HG02973 (cell line): Measurements from ENCODE around the gene COX7A2.

Experiments
- ATAC-seq: cut with Tn5 transposase; IDR thresholded peaks from one replicate; pipeline ENCODE4 v1.9.1; 2021; ENCODE audit warnings: moderate library complexity; ENCODE audit not compliant: unreplicated experiment

COX7A2 gene, protein sequence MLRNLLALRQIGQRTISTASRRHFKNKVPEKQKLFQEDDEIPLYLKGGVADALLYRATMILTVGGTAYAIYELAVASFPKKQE

DNA sequence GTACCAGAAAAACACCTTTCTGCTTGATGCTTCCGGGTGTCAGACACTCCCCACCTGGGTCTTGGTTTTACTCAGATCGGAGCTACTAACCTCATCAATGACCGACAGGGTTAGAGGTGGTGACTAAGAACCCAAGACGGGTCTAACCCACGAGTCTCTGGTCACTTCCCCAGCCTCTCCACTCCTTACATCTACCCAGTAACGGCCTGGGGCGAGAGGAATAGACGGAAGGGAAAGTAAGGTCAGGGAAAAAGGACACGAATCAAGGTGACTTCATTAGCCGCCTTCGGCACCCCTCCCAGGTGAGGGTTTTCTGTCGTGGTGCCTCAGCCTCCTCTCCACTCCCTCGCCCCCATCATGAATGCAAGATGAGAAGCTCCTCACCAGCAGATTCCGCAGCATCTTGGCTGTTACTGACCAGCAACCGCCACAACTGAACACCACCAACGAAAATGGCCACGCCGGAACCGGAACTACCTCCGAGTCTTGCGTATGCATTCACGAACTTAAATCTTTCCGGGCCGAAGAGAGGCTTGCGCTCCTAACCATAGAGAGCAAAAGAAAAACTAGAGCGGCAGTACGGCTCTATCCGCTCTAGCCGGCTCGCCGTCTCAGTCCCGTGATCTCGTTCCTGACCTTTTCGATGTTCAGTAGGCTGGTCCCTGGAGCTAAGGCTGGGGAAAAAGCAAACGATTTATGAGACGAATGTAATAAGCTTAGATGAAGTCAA lies at the start of gene COX7A2:
COX7A2 (minus strand) TSS at position 469 of the 730 bp plus-strand sequence; CDS start at position 402, 67 bp downstream.
- peak; percentile 95 for ATAC-seq

DNA sequence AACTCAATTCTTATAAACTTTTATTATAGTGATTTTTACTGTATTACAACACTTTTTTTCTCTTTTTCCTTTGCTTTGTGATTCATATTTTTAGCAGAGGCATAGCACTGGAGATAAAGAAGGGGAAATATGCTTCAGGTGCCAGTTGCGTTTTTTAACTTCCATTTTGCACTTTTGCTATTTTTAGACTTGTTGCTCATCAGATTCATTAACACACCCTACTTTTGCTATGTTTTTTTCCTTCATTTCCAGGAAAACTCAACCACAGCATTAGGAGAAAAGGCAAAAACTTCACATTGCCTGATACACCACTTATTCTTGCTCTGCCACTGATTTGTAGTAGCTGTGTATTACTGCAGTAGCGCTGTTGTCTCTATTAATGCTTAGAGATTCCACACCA lies 49.0 kb upstream of the COX7A2 start:
- ATAC-seq: no peak

DNA sequence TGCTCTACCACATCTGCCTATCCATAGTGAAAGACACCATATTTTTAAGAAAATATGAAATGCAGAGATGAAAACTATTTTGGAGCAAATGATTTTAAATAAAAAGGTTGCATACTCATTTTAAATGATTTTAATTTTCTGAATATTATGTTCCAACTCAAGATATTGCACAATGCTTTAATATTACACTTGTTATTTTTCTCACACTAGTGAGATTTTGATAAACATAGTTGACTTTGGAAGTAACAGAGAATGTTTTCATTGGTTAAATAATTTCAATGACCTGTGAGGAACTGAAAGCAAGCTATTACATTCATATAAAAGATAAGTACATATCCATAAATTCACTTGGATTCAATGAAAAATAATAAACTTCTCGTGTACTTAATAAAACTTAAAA lies 48.1 kb upstream of the COX7A2 start:
- no peak for ATAC-seq

DNA sequence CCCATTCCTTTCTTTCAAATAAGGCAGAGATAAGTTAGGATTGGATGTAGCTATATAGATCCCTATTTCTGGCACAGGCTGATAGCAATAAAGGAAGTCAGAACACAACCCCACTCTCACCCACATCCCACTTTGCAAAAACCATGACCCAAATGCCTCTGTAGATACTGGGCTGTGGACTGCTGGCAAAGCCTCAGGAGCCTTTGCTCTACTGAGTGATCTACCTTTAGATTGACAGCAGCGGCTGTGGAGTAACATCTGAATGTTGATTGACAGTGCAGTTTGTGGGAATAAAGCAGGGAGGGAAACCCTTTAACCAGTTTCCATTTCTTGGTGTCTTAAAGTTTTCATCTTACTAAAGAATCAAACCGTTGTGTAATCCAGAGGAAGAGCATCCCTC lies 47.7 kb upstream of the COX7A2 start:
- no peak for ATAC-seq

GRCh38 chr6:75290136-75290945 lies 46.7 kb upstream of the COX7A2 start:
- no peak for ATAC-seq

GRCh38 chr6:75288023-75288422 lies 44.4 kb upstream of the COX7A2 start:
- no peak for ATAC-seq

- ATAC-seq: no peak
Observed at GRCh38 chr6:75287424-75287823, 43.8 kb upstream of the COX7A2 start.

- no peak for ATAC-seq
Observed at GRCh38 chr6:75286955-75287354, 43.4 kb upstream of the COX7A2 start.

DNA sequence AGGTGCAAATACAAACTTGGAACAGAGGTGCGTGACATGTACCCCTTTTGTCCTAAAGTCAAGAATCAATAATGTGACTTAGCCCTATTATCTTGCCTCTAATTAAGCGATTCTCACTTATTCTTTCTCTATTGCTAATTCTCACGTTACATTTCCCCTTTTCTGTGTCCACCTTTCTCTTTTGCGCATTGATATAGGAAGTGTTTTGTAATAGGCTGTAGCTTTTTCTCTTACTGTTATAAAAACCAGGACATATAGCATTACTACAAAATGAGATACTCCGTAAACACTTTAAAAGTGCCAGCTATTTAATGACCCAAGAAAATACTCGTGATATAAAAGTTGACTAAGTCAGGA lies 41.7 kb upstream of the COX7A2 start:
- ATAC-seq: peak; percentile 6

GRCh38 chr6:75284632-75285282 lies 41.2 kb upstream of the COX7A2 start, which contains the start of gene TMEM30A:
Gene TMEM30A, minus strand, starts transcription at chr6:75284792. Its CDS starts 154 bp downstream, at chr6:75284638.
- ATAC-seq: peak; percentile 90

DNA sequence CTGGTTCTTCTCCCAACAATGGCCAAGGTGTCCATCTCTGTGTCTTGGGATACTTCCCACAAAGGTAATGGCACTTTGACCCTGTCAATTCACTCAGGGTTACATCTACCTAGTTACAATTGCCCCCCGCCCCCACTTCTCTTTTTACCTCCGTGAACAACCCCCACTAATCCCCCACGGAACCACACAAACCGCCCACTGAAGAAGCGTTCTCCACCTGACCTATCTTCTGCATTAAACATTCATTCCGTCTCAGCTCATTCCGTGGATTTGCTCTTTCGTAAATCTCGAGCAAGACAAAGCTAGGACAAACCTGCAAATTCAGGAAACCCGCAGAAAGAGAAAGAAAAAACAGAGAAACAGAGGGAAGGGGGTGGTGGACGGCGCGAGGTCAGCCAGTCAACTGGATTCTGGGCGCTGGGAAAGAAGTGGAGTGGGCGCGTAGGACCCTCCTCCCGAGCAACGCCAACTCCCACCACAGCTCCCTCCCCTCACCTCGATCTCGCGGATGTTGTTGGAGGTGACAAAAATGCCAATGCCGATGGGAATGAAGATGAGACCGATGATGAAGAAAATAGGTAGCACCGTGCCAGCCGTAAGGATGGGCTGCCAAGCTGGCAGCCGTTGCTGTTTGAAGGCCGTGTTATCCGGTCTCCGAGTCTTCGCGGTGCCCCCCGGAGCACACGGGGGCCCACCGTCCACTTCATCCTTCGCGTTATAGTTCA lies 40.5 kb upstream of the COX7A2 start:
- ATAC-seq: peak; percentile 19

- ATAC-seq: no peak
Observed at GRCh38 chr6:75282706-75283105, 39.1 kb upstream of the COX7A2 start.

- no peak for ATAC-seq
Observed at GRCh38 chr6:75281653-75282052, 38.1 kb upstream of the COX7A2 start.

DNA sequence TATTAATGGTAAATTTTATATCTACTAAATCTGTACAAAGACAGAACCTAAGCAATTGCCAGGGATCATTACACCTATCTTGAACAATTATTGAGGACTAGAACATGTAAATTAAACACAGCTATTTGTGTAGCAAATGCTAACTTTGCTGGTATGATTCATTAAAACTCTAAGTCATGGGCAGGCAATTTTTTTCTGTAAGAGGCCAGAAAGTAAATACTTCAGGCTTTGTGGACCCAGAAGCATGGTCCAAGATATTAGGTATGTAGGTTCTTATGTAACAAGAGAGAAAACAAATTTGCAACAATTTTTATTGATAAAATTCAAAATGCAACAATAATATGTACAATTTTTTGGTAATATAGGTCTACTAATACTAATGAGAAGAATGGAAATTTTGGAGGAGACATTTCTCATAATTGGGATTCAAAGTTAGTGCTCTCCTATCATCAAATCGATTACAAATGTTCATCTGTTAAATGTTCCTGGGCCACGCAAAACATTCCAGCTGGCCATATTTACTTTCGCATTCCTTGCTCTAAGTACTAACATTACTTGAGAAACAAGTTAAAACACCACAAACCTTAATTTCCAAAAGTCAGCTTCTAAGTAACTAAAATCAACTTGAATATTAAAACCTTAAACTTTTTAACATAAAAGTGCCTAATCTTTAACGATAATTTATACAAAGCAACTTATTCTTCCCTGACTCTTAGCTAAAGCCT lies 36.7 kb upstream of the COX7A2 start:
- no peak for ATAC-seq

- no peak for ATAC-seq
Observed at GRCh38 chr6:75279418-75279817, 35.8 kb upstream of the COX7A2 start.

- no peak for ATAC-seq
Observed at GRCh38 chr6:75278474-75279077, 35.0 kb upstream of the COX7A2 start.

GRCh38 chr6:75275067-75275466 lies 31.5 kb upstream of the COX7A2 start:
- ATAC-seq: no peak

DNA sequence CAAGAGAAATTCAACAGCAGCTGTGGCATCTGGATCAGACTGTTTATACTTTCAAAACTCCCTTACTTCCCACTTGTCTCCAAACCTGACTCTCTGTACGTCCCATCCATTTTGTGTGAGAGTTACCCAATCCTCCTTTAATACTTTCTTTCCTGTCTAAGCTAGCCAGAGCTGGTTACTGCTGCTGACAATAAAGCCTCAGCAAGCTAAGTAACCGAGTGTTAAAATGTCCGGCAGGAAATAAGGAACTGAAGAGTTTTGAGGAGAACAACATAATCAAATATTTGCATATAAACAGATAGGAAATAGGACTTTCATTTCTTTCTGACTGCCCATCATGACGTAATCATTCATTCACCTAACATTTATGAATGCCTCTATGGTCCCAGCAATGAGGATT lies 29.4 kb upstream of the COX7A2 start:
- no peak for ATAC-seq

GRCh38 chr6:75272145-75272840 lies 28.7 kb upstream of the COX7A2 start:
- ATAC-seq: no peak
